ENCODE data around the gene SLC34A3. TPM values are rescaled to one million over a fixed set of nuclear protein-coding genes. Genes with fewer than 3 reads are reported as not detected.

SLC34A3 gene
- total RNA-seq, 8 experiments from 2014 or later: 0.11 to 0.49 (median 0.20) TPM; not detected in 2

DNA sequence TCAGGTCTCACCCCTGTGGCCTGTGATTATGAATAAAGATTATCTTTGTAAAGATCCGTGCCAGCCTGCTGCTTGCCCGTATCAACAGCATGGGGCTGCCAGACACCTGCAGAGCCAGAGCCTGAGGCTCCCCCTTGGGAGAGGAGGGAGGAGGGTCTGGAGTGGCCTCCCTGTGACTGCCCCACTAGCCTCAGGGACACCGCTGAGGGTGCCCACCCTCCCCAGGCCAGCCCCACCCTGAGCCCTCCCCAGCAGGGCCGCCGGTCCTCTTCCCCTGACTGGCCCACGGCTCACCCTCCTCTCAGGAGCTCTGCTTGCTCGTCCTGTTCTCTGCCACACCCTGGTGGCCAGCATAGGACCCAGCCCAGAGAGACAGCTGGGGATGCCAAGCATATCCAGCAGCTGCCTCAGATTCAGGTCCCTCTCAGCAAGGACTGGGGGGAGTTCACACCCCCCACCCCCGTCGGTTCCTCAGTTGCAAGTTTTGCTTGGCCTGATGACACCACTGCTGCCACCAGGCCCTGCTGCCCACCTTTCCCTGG, 40.3 kb upstream of the SLC34A3 start:
- Histone ChIP-seq H3K4me1 (replicated peaks in 1 of 2) (peaks cover 17 to 20% of the 10 kb centered on the region in 2 donors), H3K4me3 (no peak overlapping the region), H3K27ac (no peak overlapping the region)
- in situ Hi-C loops (cut with MboI; ENCODE audit: low pct_unique_long_range_greater_than_20kb in 2 of 9, low sequenced_read_pairs in 9 of 9, unreplicated experiment in 9 of 9): no loop called here
- 40 to 89% methylated on average over 1 to 3 of the region's 9 CpGs; no CpG with 5 or more reads in 8 of the 10 experiments for WGBS, 10 experiments
- no peak for ATAC-seq (replicated peaks in 6 of 8)

DNA sequence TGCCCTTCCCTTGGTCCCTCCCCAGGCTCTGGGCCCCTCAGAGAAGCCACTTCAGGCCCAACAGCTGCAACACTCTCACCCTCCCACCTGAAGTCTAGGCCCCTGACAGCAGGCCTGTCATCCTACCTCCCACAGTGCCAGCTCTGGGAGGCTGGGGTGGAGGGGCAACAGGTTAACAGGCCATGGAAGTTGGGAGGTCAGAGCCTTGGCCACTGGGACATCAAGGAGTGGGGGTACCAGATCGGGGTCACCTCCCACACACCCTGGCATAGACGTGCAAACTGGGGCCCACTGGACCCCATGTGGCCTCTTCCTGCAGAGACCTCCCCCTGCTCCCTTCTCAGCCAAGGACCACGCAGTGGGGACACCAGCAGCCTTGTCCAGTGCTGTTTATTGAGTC, 39.5 kb upstream of the SLC34A3 start:
- H3K4me3 ChIP-seq: no peak overlapping the region
- no peak for ATAC-seq (replicated peaks in 6 of 8)
- H3K4me1 ChIP-seq (replicated peaks in 1 of 2): peaks cover 17 to 20% of the 10 kb centered on the region in 2 donors
- WGBS, 10 experiments: 83 to 100% methylated on average over 1 of the region's 3 CpGs; no CpG with 5 or more reads in 8 of the 10 experiments
- H3K27ac ChIP-seq: no peak overlapping the region
- in situ Hi-C loops (cut with MboI; ENCODE audit: low pct_unique_long_range_greater_than_20kb in 2 of 9, low sequenced_read_pairs in 9 of 9, unreplicated experiment in 9 of 9): no loop called here

DNA sequence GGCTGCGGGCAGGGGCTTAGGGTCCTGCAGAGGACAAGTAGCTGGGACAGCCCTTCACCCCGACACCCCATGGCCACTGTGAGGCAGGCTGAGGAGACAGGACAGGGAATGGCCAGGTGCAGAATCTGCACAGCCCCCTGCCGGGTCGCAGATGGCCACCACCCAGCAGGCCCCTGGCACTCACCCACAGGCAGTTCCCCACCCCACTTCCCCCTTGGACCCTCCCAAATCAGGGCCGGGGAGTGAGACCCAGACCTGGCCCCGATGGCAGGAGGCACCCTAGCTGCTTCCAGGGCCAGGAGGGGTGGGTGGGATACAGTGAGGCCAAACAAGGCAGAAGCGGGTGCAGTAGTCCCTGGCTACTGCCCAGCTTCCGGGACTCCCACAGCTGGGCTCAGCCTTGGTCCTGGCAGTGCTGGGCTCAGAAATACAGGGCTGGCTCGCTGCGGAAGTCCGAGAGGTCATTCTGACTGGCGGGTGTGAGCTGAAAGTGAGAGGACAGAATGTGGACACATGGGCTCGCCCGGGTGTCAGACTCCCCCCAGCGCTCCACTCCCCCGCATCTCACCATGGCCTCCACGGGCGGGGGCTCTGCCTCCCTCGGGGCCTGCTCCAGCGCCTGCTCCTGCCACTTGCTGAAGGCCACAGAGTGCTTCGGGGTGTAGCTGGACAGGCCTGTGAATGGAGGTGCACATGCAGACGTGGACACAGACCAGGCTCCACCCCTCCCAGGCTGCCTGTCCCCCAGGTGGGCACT, 38.8 kb upstream of the SLC34A3 start:
- no peak for ATAC-seq (replicated peaks in 6 of 8)
- Histone ChIP-seq H3K27ac (no peak overlapping the region), H3K4me1 (replicated peaks in 1 of 2) (peaks cover 15 to 17% of the 10 kb centered on the region in 2 donors), H3K4me3 (no peak overlapping the region)
- 86 to 100% (median 100%) methylated on average over 1 to 2 of the region's 22 CpGs; no CpG with 5 or more reads in 6 of the 10 experiments for WGBS, 10 experiments
- in situ Hi-C loops (cut with MboI; ENCODE audit: low pct_unique_long_range_greater_than_20kb in 2 of 9, low sequenced_read_pairs in 9 of 9, unreplicated experiment in 9 of 9): no loop called here

DNA sequence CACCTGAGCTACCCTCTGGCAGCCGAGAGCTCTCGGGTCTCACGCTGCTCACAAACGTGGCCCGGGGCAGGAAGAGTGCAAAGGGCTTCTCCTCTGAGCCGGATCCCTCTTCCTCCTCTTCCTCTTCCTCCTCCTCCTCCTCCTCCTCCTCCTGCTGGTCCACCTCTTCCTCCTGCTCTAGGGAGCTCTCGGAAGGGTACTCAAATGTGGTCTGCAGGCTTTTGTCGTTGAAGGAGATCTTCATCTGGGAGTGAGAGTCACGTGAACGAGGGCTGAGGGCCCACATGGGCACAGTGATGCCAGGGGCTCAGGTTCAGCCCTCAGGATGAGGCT, 38.3 kb upstream of the SLC34A3 start:
- no peak for ATAC-seq (replicated peaks in 6 of 8)
- Histone ChIP-seq H3K27ac (no peak overlapping the region), H3K4me3 (no peak overlapping the region), H3K4me1 (replicated peaks in 1 of 2) (peaks cover 10 to 12% of the 10 kb centered on the region in 2 donors)
- 100% methylated on average over 1 of the region's 10 CpGs; no CpG with 5 or more reads in 7 of the 10 experiments for WGBS, 10 experiments
- in situ Hi-C loops (cut with MboI; ENCODE audit: low pct_unique_long_range_greater_than_20kb in 2 of 9, low sequenced_read_pairs in 9 of 9, unreplicated experiment in 9 of 9): no loop called here

DNA sequence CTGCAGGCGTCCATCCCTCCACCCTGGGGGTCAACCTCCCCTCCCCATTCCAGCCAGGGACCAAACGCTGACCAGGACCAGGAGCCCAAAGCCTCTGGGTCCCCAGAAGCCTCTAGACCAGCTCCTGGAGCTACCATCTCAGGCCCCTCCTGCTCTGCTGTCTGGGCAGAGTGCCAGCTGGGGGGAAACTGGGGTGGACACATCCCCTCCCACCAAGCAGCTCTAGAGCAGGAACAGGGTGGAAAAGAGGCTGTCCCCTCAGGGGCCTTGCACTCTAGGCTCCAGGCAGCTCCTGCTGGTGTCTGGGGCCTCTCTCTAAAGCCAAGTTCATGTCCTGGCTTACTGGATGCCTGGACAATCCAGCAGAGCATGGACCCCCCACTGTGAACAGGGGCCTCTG, 37.8 kb upstream of the SLC34A3 start:
- ATAC-seq (replicated peaks in 6 of 8): no peak
- H3K27ac ChIP-seq: no peak overlapping the region
- no peak overlapping the region for H3K4me3 ChIP-seq
- H3K4me1 ChIP-seq (replicated peaks in 1 of 2): peaks cover 8 to 10% of the 10 kb centered on the region in 2 donors
- in situ Hi-C loops (cut with MboI; ENCODE audit: low pct_unique_long_range_greater_than_20kb in 2 of 9, low sequenced_read_pairs in 9 of 9, unreplicated experiment in 9 of 9): no loop called here
- no CpG with 5 or more reads among the region's 2 CpGs for WGBS, 10 experiments

DNA sequence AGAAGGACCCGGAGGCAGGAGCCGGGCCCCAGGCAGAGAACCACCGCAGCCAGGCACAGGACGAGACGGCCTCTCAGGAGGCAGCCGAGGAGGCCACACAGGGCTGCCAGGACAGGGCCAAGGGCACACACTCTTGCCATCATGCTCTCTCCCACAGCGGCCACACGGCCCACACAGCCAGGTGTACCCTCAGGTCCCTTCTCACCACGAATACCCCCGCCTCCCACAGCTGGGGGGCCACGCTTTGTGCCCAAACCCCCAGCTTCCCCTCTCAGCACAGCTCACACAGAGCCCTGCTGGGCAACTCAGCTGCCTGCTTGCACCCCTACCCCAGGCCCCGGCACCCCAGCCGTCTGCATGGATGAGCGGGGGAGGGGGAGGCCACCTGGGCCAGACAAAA, 36.9 kb upstream of the SLC34A3 start:
- in situ Hi-C loops (cut with MboI; ENCODE audit: low pct_unique_long_range_greater_than_20kb in 2 of 9, low sequenced_read_pairs in 9 of 9, unreplicated experiment in 9 of 9): no loop called here
- no peak for ATAC-seq (replicated peaks in 6 of 8)
- Histone ChIP-seq H3K4me1 (replicated peaks in 1 of 2) (peaks cover 8 to 12% of the 10 kb centered on the region in 2 donors), H3K4me3 (no peak overlapping the region), H3K27ac (no peak overlapping the region)
- 80% methylated on average over 4 of the region's 14 CpGs; no CpG with 5 or more reads in 9 of the 10 experiments for WGBS, 10 experiments

DNA sequence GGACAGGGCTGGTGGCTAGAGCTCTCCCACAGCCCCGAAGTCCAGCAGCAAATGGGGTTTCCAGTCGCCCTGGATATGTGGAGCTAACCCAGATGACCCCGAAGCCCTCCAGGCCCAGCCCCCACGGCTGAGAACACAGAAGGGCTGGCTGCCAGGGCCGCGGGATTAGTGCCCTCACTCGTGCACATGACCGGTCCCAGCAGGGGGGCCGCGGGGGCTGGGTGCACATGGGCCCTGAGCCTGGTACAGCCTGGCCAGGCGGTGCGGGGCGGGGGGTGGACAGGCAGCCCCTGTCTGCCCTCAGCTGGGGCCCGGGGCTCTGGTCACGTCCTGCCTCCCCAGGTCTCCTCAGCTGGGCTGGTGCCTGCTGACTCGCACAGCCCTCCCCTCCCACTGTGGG, 36.3 kb upstream of the SLC34A3 start:
- H3K27ac ChIP-seq: no peak overlapping the region
- peaks cover 11 to 17% of the 10 kb centered on the region in 2 donors for H3K4me1 ChIP-seq (replicated peaks in 1 of 2)
- peak in 1 of 8 experiments; percentile 10 for ATAC-seq (replicated peaks in 6 of 8)
- no peak overlapping the region for H3K4me3 ChIP-seq
- 80 to 100% methylated on average over 1 of the region's 16 CpGs; no CpG with 5 or more reads in 8 of the 10 experiments for WGBS, 10 experiments
- in situ Hi-C loops (cut with MboI; ENCODE audit: low pct_unique_long_range_greater_than_20kb in 2 of 9, low sequenced_read_pairs in 9 of 9, unreplicated experiment in 9 of 9): no loop called here

DNA sequence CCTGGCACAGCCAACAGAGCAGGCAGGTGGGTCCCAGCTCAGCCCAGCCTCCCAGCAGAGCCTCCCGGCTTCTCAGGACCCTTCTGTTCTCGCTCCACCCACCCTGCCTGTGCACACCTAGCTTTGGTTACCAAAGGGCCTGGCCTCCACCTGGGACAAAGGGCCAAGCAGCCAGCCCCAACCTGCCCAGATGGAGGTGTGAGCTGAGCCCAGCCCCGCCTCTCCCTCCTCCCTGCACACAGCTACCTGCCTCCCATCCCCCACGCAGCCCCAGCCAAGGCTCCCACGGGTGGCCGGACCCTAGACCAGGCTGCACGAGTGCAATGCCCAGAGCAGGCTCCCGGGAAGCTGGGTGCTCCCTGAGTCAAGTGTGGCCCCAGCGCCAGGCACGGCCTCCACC, 35.8 kb upstream of the SLC34A3 start:
- H3K27ac ChIP-seq: no peak overlapping the region
- 90% methylated on average over 2 of the region's 10 CpGs; no CpG with 5 or more reads in 9 of the 10 experiments for WGBS, 10 experiments
- H3K4me3 ChIP-seq: no peak overlapping the region
- ATAC-seq (replicated peaks in 6 of 8): no peak
- in situ Hi-C loops (cut with MboI; ENCODE audit: low pct_unique_long_range_greater_than_20kb in 2 of 9, low sequenced_read_pairs in 9 of 9, unreplicated experiment in 9 of 9): no loop called here
- H3K4me1 ChIP-seq (replicated peaks in 1 of 2): peaks cover 9 to 16% of the 10 kb centered on the region in 2 donors

DNA sequence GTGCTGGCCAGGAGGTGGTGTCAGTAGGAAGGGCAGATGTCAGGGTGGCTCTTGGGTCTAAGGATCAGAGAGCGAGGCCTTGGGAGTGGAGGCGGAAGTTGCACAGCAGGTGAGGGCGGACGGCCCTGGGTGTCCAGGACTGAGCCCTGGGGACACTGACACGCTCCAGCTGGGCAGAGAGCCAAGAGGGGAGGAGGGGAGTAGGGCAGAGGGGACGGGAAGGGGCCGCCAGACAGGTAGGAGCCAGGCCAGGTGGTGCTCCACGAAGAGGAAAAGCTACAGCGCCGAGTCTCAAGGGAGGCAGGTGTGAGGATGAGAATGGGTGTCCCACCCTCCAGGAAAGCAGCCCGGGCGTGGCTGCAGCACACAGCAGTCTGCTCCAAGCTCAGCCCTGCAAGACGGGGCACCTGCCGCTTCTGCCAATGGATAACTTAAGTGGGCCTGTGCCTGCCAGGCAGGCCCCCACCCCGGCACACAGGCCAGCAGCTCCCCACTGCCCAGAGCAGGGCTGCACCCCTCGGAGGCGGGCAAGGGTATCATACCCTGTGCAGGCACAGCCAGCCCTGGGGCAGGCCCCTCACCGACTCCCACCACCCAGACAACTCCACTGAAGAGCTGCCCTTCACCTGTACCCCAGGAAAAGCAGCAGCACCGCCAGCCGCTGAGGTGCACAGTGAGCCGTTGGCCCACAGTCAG, 35.0 kb upstream of the SLC34A3 start:
- Histone ChIP-seq H3K27ac (no peak overlapping the region), H3K4me3 (no peak overlapping the region), H3K4me1 (replicated peaks in 1 of 2) (peaks cover 7 to 13% of the 10 kb centered on the region in 2 donors)
- 67 to 85% (median 80%) methylated on average over 1 to 4 of the region's 21 CpGs; no CpG with 5 or more reads in 6 of the 10 experiments for WGBS, 10 experiments
- in situ Hi-C loops (cut with MboI; ENCODE audit: low pct_unique_long_range_greater_than_20kb in 2 of 9, low sequenced_read_pairs in 9 of 9, unreplicated experiment in 9 of 9): no loop called here
- ATAC-seq (replicated peaks in 6 of 8): no peak

DNA sequence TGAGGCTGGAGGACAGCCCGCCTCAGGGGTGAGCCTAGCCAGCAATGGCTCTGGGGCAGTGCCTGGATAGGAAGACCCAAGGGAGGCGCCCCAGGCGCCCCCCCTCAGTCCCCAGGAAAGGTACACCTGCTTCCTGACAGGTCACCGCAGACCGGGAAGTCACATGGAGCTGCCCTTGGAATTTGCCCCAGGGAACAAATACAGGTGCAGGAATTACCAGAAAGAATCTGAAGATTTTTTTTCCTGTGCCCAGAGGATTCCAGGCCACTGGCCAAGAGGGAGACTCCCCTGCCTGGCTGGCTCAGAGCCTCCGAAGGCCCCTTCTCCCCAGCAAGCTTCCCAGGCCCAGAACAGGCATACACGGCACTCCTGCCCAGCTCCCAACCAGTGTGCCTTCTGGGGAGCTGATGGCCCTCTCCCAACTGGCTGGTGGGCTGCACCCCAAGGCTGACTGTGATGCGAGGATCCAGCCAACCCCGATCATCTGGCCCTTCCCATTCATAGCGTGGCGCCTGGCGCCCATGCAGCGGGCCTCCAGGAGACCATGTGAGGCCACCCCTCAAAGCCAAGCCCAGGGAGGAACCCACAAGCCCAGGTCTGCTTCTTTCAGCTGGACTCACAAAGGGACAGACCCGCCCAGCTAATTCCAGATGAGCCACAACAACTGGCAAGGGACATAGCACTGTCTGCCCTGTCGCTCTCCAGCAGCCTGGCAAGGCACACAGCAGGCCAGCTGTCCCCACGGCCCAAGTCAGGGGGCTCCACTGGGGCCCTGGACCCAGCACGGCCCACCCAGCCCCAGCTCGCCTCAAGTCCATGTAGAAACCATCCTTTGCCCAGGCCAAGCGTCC, 32.4 kb upstream of the SLC34A3 start:
- 80 to 100% (median 91%) methylated on average over 1 to 4 of the region's 19 CpGs; no CpG with 5 or more reads in 2 of the 10 experiments for WGBS, 10 experiments
- ATAC-seq (replicated peaks in 6 of 8): no peak
- H3K27ac ChIP-seq: no peak overlapping the region
- H3K4me1 ChIP-seq (replicated peaks in 1 of 2): peaks cover 13 to 19% of the 10 kb centered on the region in 2 donors
- in situ Hi-C loops (cut with MboI; ENCODE audit: low pct_unique_long_range_greater_than_20kb in 2 of 9, low sequenced_read_pairs in 9 of 9, unreplicated experiment in 9 of 9): no loop called here
- H3K4me3 ChIP-seq: peak overlapping the region in 1 of 5 donors; percentile 99

DNA sequence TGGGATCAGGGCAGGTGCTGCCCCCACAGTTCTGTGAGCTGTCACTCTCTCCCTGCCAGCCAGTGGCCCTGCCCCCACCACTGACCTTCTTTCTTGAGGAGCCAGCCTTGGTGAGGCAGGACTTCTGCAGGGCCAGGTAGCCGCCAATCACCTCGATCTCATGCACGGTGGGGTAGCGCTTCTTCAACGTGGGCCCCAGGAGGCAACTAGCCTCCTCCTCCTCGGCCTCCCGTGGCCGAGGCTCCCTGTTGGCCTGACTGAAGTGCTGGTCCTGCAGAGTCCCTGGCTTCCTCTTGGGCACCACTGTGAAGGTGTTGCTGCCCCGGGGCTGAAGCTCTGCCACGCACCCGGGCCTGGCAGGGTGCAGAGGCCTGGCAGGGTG, 31.8 kb upstream of the SLC34A3 start:
- WGBS, 10 experiments: 40 to 93% (median 64%) methylated on average over 1 to 6 of the region's 11 CpGs; no CpG with 5 or more reads in 6 of the 10 experiments
- Histone ChIP-seq H3K4me3 (peak overlapping the region in 2 of 5 donors; percentile 89 to 99), H3K4me1 (replicated peaks in 1 of 2) (peaks cover 18 to 21% of the 10 kb centered on the region in 2 donors), H3K27ac (no peak overlapping the region)
- ATAC-seq (replicated peaks in 6 of 8): no peak
- in situ Hi-C loops (cut with MboI; ENCODE audit: low pct_unique_long_range_greater_than_20kb in 2 of 9, low sequenced_read_pairs in 9 of 9, unreplicated experiment in 9 of 9): no loop called here

DNA sequence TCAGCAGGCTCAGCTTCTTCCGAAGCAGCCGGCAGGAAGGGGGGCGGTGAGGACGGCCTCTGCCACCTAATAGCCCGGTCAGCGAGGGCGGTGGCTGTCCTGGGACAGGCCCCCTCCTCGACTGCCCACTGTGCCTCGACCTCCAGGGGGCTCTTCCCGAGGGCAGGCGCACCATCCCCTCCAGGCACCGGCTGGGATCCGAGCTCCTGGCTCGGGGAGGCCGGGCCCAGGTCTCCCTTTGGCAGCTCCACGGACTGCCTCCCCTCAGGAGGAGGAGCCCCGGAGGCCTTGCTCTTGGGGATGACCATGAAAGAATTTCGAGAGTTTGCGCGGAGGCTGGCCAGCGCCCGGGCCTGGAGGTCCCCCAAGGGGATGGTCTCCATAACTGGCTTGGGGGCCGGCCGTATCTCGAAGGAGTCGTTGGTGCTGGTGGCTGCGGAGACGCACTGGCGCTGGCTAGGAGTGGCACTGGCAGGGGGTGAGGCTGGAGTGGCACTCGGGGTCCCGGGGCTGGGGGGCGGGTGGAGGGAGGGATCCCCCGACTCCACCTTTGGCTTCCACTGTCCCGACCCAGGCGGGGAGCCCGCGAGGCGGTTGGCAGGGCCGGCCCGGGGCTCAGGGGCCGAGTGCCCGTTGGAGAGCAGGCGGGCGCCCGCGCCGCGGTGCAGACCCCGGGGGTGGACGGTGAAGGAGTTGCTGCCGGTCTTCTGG, 31.1 kb upstream of the SLC34A3 start:
- in situ Hi-C loops (cut with MboI; ENCODE audit: low pct_unique_long_range_greater_than_20kb in 2 of 9, low sequenced_read_pairs in 9 of 9, unreplicated experiment in 9 of 9): no loop called here
- H3K4me3 ChIP-seq: peak overlapping the region; percentile 80 to 99 (median 90)
- no peak for ATAC-seq (replicated peaks in 6 of 8)
- H3K4me1 ChIP-seq (replicated peaks in 1 of 2): peaks cover 25 to 28% of the 10 kb centered on the region in 2 donors
- WGBS, 10 experiments: 0 to 68% (median 20%) methylated on average over 2 to 6 of the region's 51 CpGs; no CpG with 5 or more reads in 7 of the 10 experiments
- no peak overlapping the region for H3K27ac ChIP-seq
